Neuronal stem cell (in vitro differentiated cells): ENCODE data around the gene DENND5B.
A peak's percentile ranks its signal among the peaks of the same experiment; 100 is the strongest.
"Not testable (repeated sequence)": the region's sequence is repeated elsewhere in the genome, so short reads cannot be mapped to it uniquely, and the experiment has no call there.

Experiments
- DNase-seq: peaks from one replicate; pipeline ENCODE4 v3.0.0-alpha.2; 2013; ENCODE audit warnings: low spot score
- H2AFZ ChIP-seq: one replicate; pipeline ENCODE4 v1.6.1; 2013; ENCODE audit warnings: mild to moderate bottlenecking, low read length, inconsistent platforms
- H2AK5ac ChIP-seq: 2 replicates; pipeline ENCODE4 v1.6.1; 2013; ENCODE audit warnings: low read depth, mild to moderate bottlenecking, inconsistent platforms, low read length, moderate library complexity, mixed read lengths
- H2BK120ac ChIP-seq: 2 replicates; pipeline ENCODE4 v1.6.1; 2013; ENCODE audit warnings: low read depth, mild to moderate bottlenecking, inconsistent platforms, low read length, moderate library complexity, mixed read lengths
- H2BK12ac ChIP-seq: one replicate; pipeline ENCODE4 v1.6.1; 2013; ENCODE audit warnings: low read length, inconsistent platforms
- H2BK15ac ChIP-seq: 2 replicates; pipeline ENCODE4 v1.6.1; 2013; ENCODE audit warnings: mild to moderate bottlenecking, low read length, inconsistent platforms, mixed read lengths
- H2BK5ac ChIP-seq: one replicate; pipeline ENCODE4 v1.6.1; 2013; ENCODE audit warnings: inconsistent platforms, mild to moderate bottlenecking, low read length, moderate library complexity
- H3K14ac ChIP-seq: one replicate; pipeline ENCODE4 v1.6.1; 2013; ENCODE audit warnings: low read length, inconsistent platforms
- H3K18ac ChIP-seq: 2 replicates; pipeline ENCODE4 v1.6.1; 2013; ENCODE audit warnings: low read length, inconsistent platforms
- H3K23ac ChIP-seq: 2 replicates; pipeline ENCODE4 v1.6.1; 2013; ENCODE audit warnings: low read depth, mild to moderate bottlenecking, mixed read lengths, low read length, inconsistent platforms; ENCODE audit not compliant: poor library complexity
- H3K27ac ChIP-seq: replicated peaks from 3 replicates; pipeline ENCODE4 v1.5.1; 2013; ENCODE audit warnings: low read length, inconsistent platforms
- H3K27me3 ChIP-seq, 3 experiments: 2 replicates each; pipeline ENCODE4 v1.6.1; 2013; ENCODE audit warnings: low read length in 3 of 3, mild to moderate bottlenecking in 2 of 3, inconsistent platforms in 1 of 3, low read depth in 1 of 3, mixed read lengths in 1 of 3, moderate library complexity in 1 of 3; ENCODE audit not compliant: control insufficient read depth in 3 of 3, insufficient read depth in 3 of 3
- H3K36me3 ChIP-seq, 2 donors: replicated peaks in 1 of 2; 2 replicates each; pipeline ENCODE4 v1.6.1; 2013; ENCODE audit warnings: low read length in 2 of 2; ENCODE audit not compliant: control insufficient read depth in 2 of 2, insufficient read depth in 2 of 2
- H3K4ac ChIP-seq: 2 replicates; pipeline ENCODE4 v1.6.1; 2013; ENCODE audit warnings: inconsistent platforms, mild to moderate bottlenecking, low read length, moderate library complexity
- H3K4me1 ChIP-seq, 2 donors: 1 replicate in 1 of 2; 2 replicates in 1 of 2; pipeline ENCODE4 v1.6.1; 2013; ENCODE audit warnings: low read length in 2 of 2, low read depth in 1 of 2; ENCODE audit not compliant: control insufficient read depth in 2 of 2, insufficient read depth in 1 of 2
- H3K4me2 ChIP-seq: one replicate; pipeline ENCODE4 v1.6.1; 2013; ENCODE audit warnings: mild to moderate bottlenecking, low read length, inconsistent platforms; ENCODE audit not compliant: insufficient read depth, poor library complexity, severe bottlenecking
- H3K4me3 ChIP-seq, 2 donors: 2 replicates each; pipeline ENCODE4 v1.5.1; 2013; ENCODE audit warnings: low read length in 2 of 2, mild to moderate bottlenecking in 2 of 2, inconsistent platforms in 1 of 2, moderate library complexity in 1 of 2
- H3K79me1 ChIP-seq: one replicate; pipeline ENCODE4 v1.6.1; 2013; ENCODE audit warnings: low read depth, mild to moderate bottlenecking, inconsistent platforms, low read length, moderate library complexity
- H3K9ac ChIP-seq: one replicate; pipeline ENCODE4 v1.6.1; 2013; ENCODE audit warnings: mild to moderate bottlenecking, low read depth, low read length, inconsistent platforms; ENCODE audit not compliant: poor library complexity
- H3K9me3 ChIP-seq, 2 donors: replicated peaks in 1 of 2; 2 replicates each; pipeline versions ENCODE3 to v1.6.1; 2013; ENCODE audit warnings: low read length in 2 of 2, mild to moderate bottlenecking in 2 of 2, inconsistent platforms in 1 of 2, low read depth in 1 of 2, mixed read lengths in 1 of 2, moderate library complexity in 1 of 2; ENCODE audit not compliant: control insufficient read depth in 2 of 2, insufficient read depth in 1 of 2
- H4K8ac ChIP-seq: one replicate; pipeline ENCODE4 v1.6.1; 2013; ENCODE audit warnings: low read depth, mild to moderate bottlenecking, inconsistent platforms, low read length, moderate library complexity
- H4K91ac ChIP-seq: one replicate; pipeline ENCODE4 v1.6.1; 2013; ENCODE audit warnings: low read length, low read depth, mild to moderate bottlenecking, inconsistent platforms; ENCODE audit not compliant: poor library complexity
- WGBS, 2 donors: extraction: QIAGEN DNeasy Blood & Tissue Kit; methylation state at CpG; one replicate each; pipeline ENCODE4 v1.1.7; 2013; ENCODE audit warnings: missing lambda C conversion rate in 2 of 2, mixed read lengths in 1 of 2; ENCODE audit not compliant: insufficient read length in 2 of 2, insufficient replicate concordance in 1 of 2; ENCODE audit errors: extremely low coverage in 2 of 2; 5-methylcytosine and 5-hydroxymethylcytosine counted together

Gene DENND5B

DNA sequence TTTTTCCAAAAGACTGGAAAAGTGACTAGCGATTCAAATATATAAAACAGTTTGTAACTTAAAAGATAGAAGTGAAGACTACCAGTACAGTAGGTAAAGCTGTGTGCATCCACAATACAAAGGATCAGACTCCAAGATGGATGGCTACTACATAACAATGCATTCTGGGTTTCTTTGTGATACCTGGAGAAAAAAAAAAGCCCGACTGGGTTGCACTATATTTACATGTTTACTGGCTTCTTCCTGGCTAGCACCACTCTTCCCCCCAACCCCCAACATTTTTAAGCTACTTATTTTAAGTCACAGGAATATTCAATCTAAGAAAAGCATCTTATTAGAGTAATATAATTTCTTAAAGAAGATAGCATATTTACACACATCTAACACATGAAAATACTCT, 203.9 kb downstream of the DENND5B start:
- Histone ChIP-seq H2BK5ac (no peak overlapping the region), H2BK120ac (no peak overlapping the region), H3K4me3 (no peak overlapping the region), H3K4me1 (peaks cover 8 to 18% of the 10 kb centered on the region in 2 donors), H3K36me3 (peaks cover 0 to 45% of the 10 kb centered on the region in 2 donors), H3K27ac (no peak overlapping the region), H3K79me1 (no peaks in the 10 kb centered on the region), H2BK12ac (no peak overlapping the region), H3K14ac (no peak overlapping the region), H3K9me3 (peaks cover 0 to 9% of the 10 kb centered on the region in 2 donors), H3K9ac (no peak overlapping the region), H3K4me2 (no peak overlapping the region), H4K91ac (no peak overlapping the region), H3K27me3 (no peaks in the 10 kb centered on the region), H3K23ac (no peak overlapping the region), H2AFZ (peak overlapping the region; percentile 50), H4K8ac (no peak overlapping the region), H2AK5ac (no peak overlapping the region), H3K4ac (no peak overlapping the region), H3K18ac (no peak overlapping the region), H2BK15ac (no peak overlapping the region)
- no peak for DNase-seq
- no CpG with 5 or more reads among the region's 2 CpGs for WGBS, 2 donors

DNA sequence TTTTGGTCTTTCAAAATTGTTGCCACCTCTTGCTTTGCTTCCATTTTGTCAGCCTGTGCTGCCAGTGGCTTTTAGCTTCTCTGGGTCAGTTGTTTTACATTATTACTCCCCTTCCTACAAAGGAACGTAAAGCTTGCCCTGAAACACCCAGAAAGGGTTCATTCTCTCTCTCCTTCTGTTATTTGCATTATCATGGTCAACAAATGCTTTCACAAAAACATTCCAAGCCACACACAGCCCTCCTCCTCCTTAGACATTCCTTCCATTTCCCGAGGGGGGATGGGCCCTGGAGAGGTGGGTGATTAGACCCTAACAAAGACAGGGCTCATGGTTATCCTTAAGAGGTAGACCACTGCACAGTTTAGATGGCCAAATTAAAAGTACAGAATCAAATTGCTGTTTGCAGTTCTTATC, 204.6 kb downstream of the DENND5B start:
- H3K4me2 ChIP-seq = peak overlapping the region; percentile 34
- DNase-seq = peak; percentile 84
- H2AK5ac ChIP-seq = no peak overlapping the region
- H3K27ac ChIP-seq = peak overlapping the region; percentile 73
- H4K8ac ChIP-seq = no peak overlapping the region
- H4K91ac ChIP-seq = no peak overlapping the region
- no peak overlapping the region for H3K18ac ChIP-seq
- no peak overlapping the region for H3K4ac ChIP-seq
- H3K79me1 ChIP-seq = no peaks in the 10 kb centered on the region
- no peak overlapping the region for H2BK5ac ChIP-seq
- no CpG with 5 or more reads among the region's 2 CpGs for WGBS, 2 donors
- no peak overlapping the region for H3K23ac ChIP-seq
- peaks cover 8 to 18% of the 10 kb centered on the region in 2 donors for H3K4me1 ChIP-seq
- no peak overlapping the region for H2BK12ac ChIP-seq
- H2BK15ac ChIP-seq = no peak overlapping the region
- H3K36me3 ChIP-seq = peaks cover 0 to 41% of the 10 kb centered on the region in 2 donors
- no peak overlapping the region for H2BK120ac ChIP-seq
- no peak overlapping the region for H3K9ac ChIP-seq
- H3K9me3 ChIP-seq = peaks cover 0 to 11% of the 10 kb centered on the region in 2 donors
- no peak overlapping the region for H3K14ac ChIP-seq
- H3K27me3 ChIP-seq = no peaks in the 10 kb centered on the region
- H2AFZ ChIP-seq = peak overlapping the region; percentile 50
- H3K4me3 ChIP-seq = no peak overlapping the region

DNA sequence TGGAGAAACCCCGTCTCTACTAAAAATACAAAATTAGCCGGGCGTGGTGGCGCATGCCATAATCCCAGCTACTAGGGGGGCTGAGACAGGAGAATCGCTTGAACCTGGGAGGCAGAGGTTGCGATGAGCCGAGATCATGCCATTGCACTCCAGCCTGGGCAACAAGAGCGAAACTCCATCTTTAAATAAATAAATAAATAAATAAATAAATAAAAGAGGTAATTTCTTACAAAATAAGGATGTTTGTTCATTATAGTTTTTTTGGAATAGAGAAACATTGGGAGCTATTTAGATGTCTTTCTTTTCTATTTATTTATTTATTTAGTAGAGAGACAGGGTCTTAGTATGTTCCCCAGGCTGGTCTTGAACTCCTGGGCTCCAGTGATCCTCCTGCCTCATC, 213.7 kb downstream of the DENND5B start:
- not testable (repeated sequence) for H3K14ac ChIP-seq, H3K27ac ChIP-seq, H2AFZ ChIP-seq, H4K91ac ChIP-seq, H4K8ac ChIP-seq, H3K79me1 ChIP-seq, H2AK5ac ChIP-seq, H2BK15ac ChIP-seq, H3K4me2 ChIP-seq, H2BK12ac ChIP-seq, H3K18ac ChIP-seq, H3K23ac ChIP-seq, H3K27me3 ChIP-seq, H3K4ac ChIP-seq, DNase-seq, H2BK120ac ChIP-seq, H3K36me3 ChIP-seq, H3K9ac ChIP-seq, H3K4me3 ChIP-seq, H3K9me3 ChIP-seq, H2BK5ac ChIP-seq, H3K4me1 ChIP-seq
- WGBS, 2 donors = no CpG with 5 or more reads among the region's 8 CpGs

DNA sequence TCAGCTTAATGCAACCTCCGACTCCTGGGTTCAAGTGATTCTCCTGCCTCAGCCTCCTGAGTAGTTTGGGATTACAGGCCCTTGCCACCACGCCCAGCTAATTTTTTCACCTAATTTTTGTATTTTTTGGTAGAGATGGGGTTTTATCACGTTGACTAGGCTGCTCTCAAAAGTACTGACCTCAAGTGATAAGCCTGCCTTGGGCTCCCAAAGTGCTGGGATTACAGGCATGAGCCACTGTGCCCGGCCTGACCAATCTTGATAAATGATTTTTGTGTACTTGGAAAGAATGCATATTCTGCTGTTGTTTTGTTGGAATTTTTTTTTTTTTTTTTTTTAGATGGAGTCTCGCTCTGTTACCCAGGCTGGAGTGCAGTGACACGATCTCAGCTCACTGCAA, 215.5 kb downstream of the DENND5B start:
- not testable (repeated sequence) for H3K36me3 ChIP-seq, H3K23ac ChIP-seq, H3K4me2 ChIP-seq, H4K91ac ChIP-seq, H3K27me3 ChIP-seq, H4K8ac ChIP-seq, H3K18ac ChIP-seq, H2BK5ac ChIP-seq, H3K4me3 ChIP-seq, H3K27ac ChIP-seq, H3K4ac ChIP-seq, H3K14ac ChIP-seq, H3K79me1 ChIP-seq, H3K9me3 ChIP-seq, H2AK5ac ChIP-seq, DNase-seq, H2AFZ ChIP-seq, H2BK120ac ChIP-seq, H2BK12ac ChIP-seq, H3K9ac ChIP-seq, H2BK15ac ChIP-seq
- H3K4me1 ChIP-seq = peaks cover 5 to 10% of the 10 kb centered on the region in 2 donors
- whole genome bisulfite sequencing, 2 donors = no CpG with 5 or more reads among the region's 6 CpGs
